Tibial artery (tissue), 4 donors: ENCODE data around the gene ATF6.

Source experiments
- DNase-seq, 2 donors: peaks; one replicate each; pipeline ENCODE4 v3.0.0-alpha.2; 2019
- H3K27ac ChIP-seq, 2 donors: fragments of 200-600 bp; sonication (generic) in 1 of 2; 1 replicate in 1 of 2; 2 replicates in 1 of 2; pipeline ENCODE4 v1.5.1; 2018 to 2019; ENCODE audit warnings: mild to moderate bottlenecking in 1 of 2
- H3K27me3 ChIP-seq, 2 donors: fragments of 200-600 bp; sonication (generic) in 1 of 2; one replicate each; pipeline versions ENCODE4 v1.5.1 to v1.6.0; 2016 to 2019
- H3K36me3 ChIP-seq, 3 donors: fragments of 200-600 bp; sonication (generic) in 2 of 3; one replicate each; pipeline ENCODE4 v1.5.1; 2016 to 2019; ENCODE audit warnings: mild to moderate bottlenecking in 2 of 3
- H3K4me1 ChIP-seq, 4 donors: fragments of 200-600 bp; sonication (generic) in 2 of 4; 1 replicate in 3 of 4; 2 replicates in 1 of 4; pipeline ENCODE4 v1.5.1; 2016 to 2019
- H3K4me3 ChIP-seq, 2 donors: fragments of 200-600 bp; sonication (generic) in 1 of 2; 1 replicate in 1 of 2; 2 replicates in 1 of 2; pipeline ENCODE4 v1.5.1; 2018 to 2019; ENCODE audit warnings: mild to moderate bottlenecking in 2 of 2
- H3K9me3 ChIP-seq, 3 donors: fragments of 200-600 bp; sonication (generic) in 1 of 3; one replicate each; pipeline ENCODE4 v1.5.1; 2016 to 2019
- CTCF ChIP-seq, 2 experiments: fragments of 200-600 bp in 1 of 2; fragments of 450-650 bp in 1 of 2; IDR thresholded peaks; one replicate each; pipeline ENCODE4 v1.5.1; 2017 to 2019; ENCODE audit warnings: antibody characterized with exemption in 2 of 2, mild to moderate bottlenecking in 1 of 2, moderate library complexity in 1 of 2
- intact Hi-C: fragments of 100-400 bp; cut with DNase I; formaldehyde crosslinking; loops from one replicate; pipeline ENCODE4 v1.15.0; 2023; ENCODE audit warnings: low total_unique reads

ATF6 gene

GRCh38 chr1:161935264-161935663 lies 169.1 kb downstream of the ATF6 start:
- Histone ChIP-seq H3K9me3 (no peaks in the 10 kb centered on the region), H3K27ac (no peak overlapping the region)
- intact Hi-C loops: no loop called here

GRCh38 chr1:161936786-161937185 lies 170.7 kb downstream of the ATF6 start:
- H3K9me3 ChIP-seq: no peaks in the 10 kb centered on the region
- intact Hi-C loops: no loop called here
- peaks cover 0 to 21% (median 7%) of the 10 kb centered on the region in 4 donors for H3K4me1 ChIP-seq
- H3K36me3 ChIP-seq: peaks cover 0 to 5% (median 0%) of the 10 kb centered on the region in 3 donors
- no peaks in the 10 kb centered on the region for H3K27me3 ChIP-seq
- no peak for TF ChIP-seq CTCF (IDR thresholded peaks at IDR 0.05)
- no peak overlapping the region for H3K27ac ChIP-seq
- no peak overlapping the region for H3K4me3 ChIP-seq
- no peak for DNase-seq

More at GRCh38 chr1:161935264-161935663, 169.1 kb downstream of the ATF6 start:
- peaks cover 0 to 37% (median 8%) of the 10 kb centered on the region in 4 donors for H3K4me1 ChIP-seq
- peaks cover 0 to 5% (median 0%) of the 10 kb centered on the region in 3 donors for H3K36me3 ChIP-seq
- no peaks in the 10 kb centered on the region for H3K27me3 ChIP-seq
- no peak for DNase-seq
- no peak overlapping the region for H3K4me3 ChIP-seq
- no peak for TF ChIP-seq CTCF (IDR thresholded peaks at IDR 0.05)

GRCh38 chr1:161940866-161941591 lies 174.9 kb downstream of the ATF6 start:
- H3K27ac ChIP-seq: no peak overlapping the region
- H3K36me3 ChIP-seq: peaks cover 0 to 13% (median 8%) of the 10 kb centered on the region in 3 donors
- H3K9me3 ChIP-seq: no peaks in the 10 kb centered on the region
- H3K27me3 ChIP-seq: no peaks in the 10 kb centered on the region
- DNase-seq: no peak
- H3K4me3 ChIP-seq: no peak overlapping the region
- peaks cover 0 to 7% (median 2%) of the 10 kb centered on the region in 4 donors for H3K4me1 ChIP-seq
- TF ChIP-seq CTCF (IDR thresholded peaks at IDR 0.05): no peak
- intact Hi-C loops: no loop called here

- H3K4me3 ChIP-seq: no peak overlapping the region
- peaks cover 0 to 13% (median 4%) of the 10 kb centered on the region in 3 donors for H3K36me3 ChIP-seq
- peaks cover 0 to 15% (median 3%) of the 10 kb centered on the region in 4 donors for H3K4me1 ChIP-seq
- no peaks in the 10 kb centered on the region for H3K9me3 ChIP-seq
- H3K27ac ChIP-seq: no peak overlapping the region
- no peaks in the 10 kb centered on the region for H3K27me3 ChIP-seq
- intact Hi-C loops: no loop called here
- TF ChIP-seq CTCF (IDR thresholded peaks at IDR 0.05): no peak
- DNase-seq: no peak
Observed at GRCh38 chr1:161941726-161942436, 175.8 kb downstream of the ATF6 start.

- peaks cover 0 to 13% (median 4%) of the 10 kb centered on the region in 3 donors for H3K36me3 ChIP-seq
- H3K9me3 ChIP-seq: no peaks in the 10 kb centered on the region
- DNase-seq: no peak
- no peaks in the 10 kb centered on the region for H3K27me3 ChIP-seq
- no peak overlapping the region for H3K27ac ChIP-seq
- intact Hi-C loops: no loop called here
- no peak for TF ChIP-seq CTCF (IDR thresholded peaks at IDR 0.05)
- H3K4me1 ChIP-seq: peaks cover 0 to 20% (median 3%) of the 10 kb centered on the region in 4 donors
- no peak overlapping the region for H3K4me3 ChIP-seq
Observed at GRCh38 chr1:161943737-161944136, 177.6 kb downstream of the ATF6 start.
